AG09319 (cell line): Measurements from ENCODE around the gene CFAP99.
"Not testable (repeated sequence)": the region's sequence is repeated elsewhere in the genome, so short reads cannot be mapped to it uniquely, and the experiment has no call there.

Source experiments
- DNase-seq: peaks from one replicate; pipeline ENCODE4 v3.0.0-alpha.2; 2010; ENCODE audit warnings: low read depth; ENCODE audit errors: extremely low read depth
- CTCF ChIP-seq: IDR thresholded peaks from 2 replicates; pipeline ENCODE4 v1.5.1; 2011; ENCODE audit warnings: low read depth, mild to moderate bottlenecking, inconsistent platforms, low read length, moderate library complexity

CFAP99 gene

GRCh38 chr4:2461246-2461960 lies 42.6 kb downstream of the CFAP99 start:
- TF ChIP-seq CTCF: no peak
- no peak for DNase-seq

GRCh38 chr4:2462218-2462991 lies 43.6 kb downstream of the CFAP99 start:
- no peak for DNase-seq
- TF ChIP-seq CTCF: peak; percentile 16; the same call in 1 of the 2 replicates

GRCh38 chr4:2462992-2463762 lies 44.4 kb downstream of the CFAP99 start:
- DNase-seq: no peak
- TF ChIP-seq CTCF: no peak

GRCh38 chr4:2465032-2465431 lies 46.3 kb downstream of the CFAP99 start:
- no peak for TF ChIP-seq CTCF
- no peak for DNase-seq

- DNase-seq: not testable (repeated sequence)
These were observed 46.8 kb downstream of the CFAP99 start for GRCh38 chr4:2465544-2465943.

- peak; percentile 91 for DNase-seq
- no peak for TF ChIP-seq CTCF
These were observed 49.9 kb downstream of the CFAP99 start, which contains the start of gene RNF4 for GRCh38 chr4:2468456-2469191. RNF4 (plus strand) TSS chr4:2469106; CDS start chr4:2490494, 21,388 bp downstream.
